PFSK-1 (cell line): Measurements from ENCODE around the gene ORC1.

ENCODE experiments used
- FOXP2 ChIP-seq: optimal IDR thresholded peaks from 2 replicates; pipeline ENCODE3; 2011; ENCODE audit warnings: borderline replicate concordance, control low read depth, inconsistent platforms; ENCODE audit not compliant: insufficient read depth; ENCODE audit errors: extremely low read length, extremely low read depth
- POLR2AphosphoS5 ChIP-seq: IDR thresholded peaks from 2 replicates; pipeline ENCODE4 v1.6.1; 2012; ENCODE audit warnings: low read depth, mild to moderate bottlenecking, control low read depth, low read length, moderate library complexity
- REST ChIP-seq, 2 experiments: IDR thresholded peaks; 2 replicates each; pipeline versions ENCODE4 v1.6.1 to v1.8.0; 2011 to 2012; ENCODE audit warnings: low read depth in 2 of 2, low read length in 2 of 2, control low read depth in 1 of 2, inconsistent platforms in 1 of 2, mild to moderate bottlenecking in 1 of 2, moderate library complexity in 1 of 2; ENCODE audit not compliant: insufficient read depth in 1 of 2
- SIN3A ChIP-seq: IDR thresholded peaks from 2 replicates; pipeline ENCODE4 v1.6.1; 2012; ENCODE audit warnings: mild to moderate bottlenecking, low read length, moderate library complexity, borderline replicate concordance; ENCODE audit not compliant: insufficient read depth
- TAF1 ChIP-seq: IDR thresholded peaks from 2 replicates; pipeline ENCODE4 v1.6.1; 2012; ENCODE audit warnings: low read length, control low read depth, borderline replicate concordance; ENCODE audit not compliant: insufficient read depth

Gene ORC1

GRCh38 chr1:52385376-52385775 lies 18.8 kb downstream of the ORC1 start:
- TF ChIP-seq TAF1 (no peak), SIN3A (no peak), POLR2AphosphoS5 (no peak), FOXP2 (no peak), REST (IDR thresholded peaks at IDR 0.05; ENCODE audit: insufficient read depth in 1 of 2, low read depth in 2 of 2, low read length in 2 of 2) (no peak)

- TF ChIP-seq REST (IDR thresholded peaks at IDR 0.05; ENCODE audit: insufficient read depth in 1 of 2, low read depth in 2 of 2, low read length in 2 of 2) (no peak), SIN3A (no peak), POLR2AphosphoS5 (no peak), TAF1 (no peak), FOXP2 (no peak)
Observed at GRCh38 chr1:52368383-52369172, 35.6 kb downstream of the ORC1 start.

- no peak for TF ChIP-seq FOXP2
- no peak for TF ChIP-seq REST (IDR thresholded peaks at IDR 0.05; ENCODE audit: insufficient read depth in 1 of 2, low read depth in 2 of 2, low read length in 2 of 2)
- no peak for TF ChIP-seq SIN3A
- TF ChIP-seq POLR2AphosphoS5: no peak
- no peak for TF ChIP-seq TAF1
Observed at GRCh38 chr1:52367272-52367671, 37.0 kb downstream of the ORC1 start.

GRCh38 chr1:52366517-52366827 lies 37.8 kb downstream of the ORC1 start:
- TF ChIP-seq SIN3A (no peak), FOXP2 (no peak), POLR2AphosphoS5 (no peak), REST (IDR thresholded peaks at IDR 0.05; ENCODE audit: insufficient read depth in 1 of 2, low read depth in 2 of 2, low read length in 2 of 2) (no peak), TAF1 (no peak)
